ENCODE results near the gene CEP63. TPM values are rescaled to one million over a fixed set of nuclear protein-coding genes. Genes with fewer than 3 reads are reported as not detected.

CEP63 gene
- total and polyA plus RNA-seq, 9 of the 15 experiments (the other 6 are each of a cell fraction or from before 2014, with no cell fraction given), result 5.1 to 17.8 (median 10.6) TPM

GRCh38 chr3:134504132-134504531 lies 18.3 kb downstream of the CEP63 start:
- TF ChIP-seq ELK3 (CRISPR knock-in tag; IDR thresholded peaks at IDR 0.05) (no peak), SMC3 (conservative IDR thresholded peaks at IDR 0.05; ENCODE audit: insufficient read depth, low read depth, low read length) (no peak), NELFE (IDR thresholded peaks at IDR 0.05; ENCODE audit: insufficient read depth, insufficient read length) (no peak), POLR2AphosphoS5 (IDR thresholded peaks at IDR 0.05; ENCODE audit: control insufficient read depth, insufficient read depth, low read depth, low read length) (no peak), NFXL1 (CRISPR knock-in tag; IDR thresholded peaks at IDR 0.05) (no peak), ZNF124 (CRISPR knock-in tag; IDR thresholded peaks at IDR 0.05) (no peak), SPI1 (IDR thresholded peaks at IDR 0.05; ENCODE audit: borderline replicate concordance, low read depth, low read length) (no peak), SP1 (CRISPR knock-in tag; IDR thresholded peaks at IDR 0.05) (no peak), FOXJ2 (tag; IDR thresholded peaks at IDR 0.05) (no peak), DIDO1 (tag; IDR thresholded peaks at IDR 0.05; ENCODE audit: low read depth) (no peak), ZNF23 (CRISPR knock-in tag; IDR thresholded peaks at IDR 0.05) (no peak), HINFP (tag; conservative IDR thresholded peaks at IDR 0.05; ENCODE audit: low read depth) (no peak), ZSCAN29 (IDR thresholded peaks at IDR 0.05) (no peak), RBM15 (IDR thresholded peaks at IDR 0.05; ENCODE audit: insufficient read depth, low read length) (no peak), L3MBTL2 (IDR thresholded peaks at IDR 0.05) (no peak), ETV6 (IDR thresholded peaks at IDR 0.05; ENCODE audit: borderline replicate concordance in 1 of 2, low read depth in 2 of 2, low read length in 1 of 2) (no peak), ETV6 (CRISPR knock-in tag; IDR thresholded peaks at IDR 0.05; ENCODE audit: borderline replicate concordance) (no peak), ZNF274 (IDR thresholded peaks at IDR 0.05; ENCODE audit: borderline replicate concordance, low read depth, low read length) (no peak), FOXK1 (CRISPR knock-in tag; IDR thresholded peaks at IDR 0.05; ENCODE audit: borderline replicate concordance) (no peak), SMARCA5 (IDR thresholded peaks at IDR 0.05) (no peak)
- TF ChIP-seq, protein P1, sequence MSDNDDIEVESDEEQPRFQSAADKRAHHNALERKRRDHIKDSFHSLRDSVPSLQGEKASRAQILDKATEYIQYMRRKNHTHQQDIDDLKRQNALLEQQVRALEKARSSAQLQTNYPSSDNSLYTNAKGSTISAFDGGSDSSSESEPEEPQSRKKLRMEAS (CRISPR knock-in tag; IDR thresholded peaks at IDR 0.05), result no peak
- Histone ChIP-seq H3K27ac (ENCODE audit: extremely low read depth, low read depth, low read length) (no peak overlapping the region), H3K4me3 (no peak overlapping the region), H3K4me1 (replicated peaks in 1 of 2; ENCODE audit: control insufficient read depth in 2 of 2, insufficient read depth in 2 of 2, low read length in 2 of 2) (no peaks in the 10 kb centered on the region), H4K20me1 (replicated peaks; ENCODE audit: control insufficient read depth, insufficient read depth, low read length) (no peaks in the 10 kb centered on the region), H3K36me3 (ENCODE audit: control insufficient read depth, insufficient read depth, low read length) (no peaks in the 10 kb centered on the region; the same call in 2 of the 3 replicates), H3K27me3 (ENCODE audit: control insufficient read depth in 2 of 2, insufficient read depth in 2 of 2, low read length in 2 of 2) (no peaks in the 10 kb centered on the region), H3K9me3 (replicated peaks; ENCODE audit: control insufficient read depth, insufficient read depth, low read depth, low read length) (no peaks in the 10 kb centered on the region), H2AFZ (ENCODE audit: low read depth, low read length) (no peak overlapping the region), H3K9me1 (ENCODE audit: control insufficient read depth, insufficient read depth, low read length) (no peaks in the 10 kb centered on the region), H3K9ac (ENCODE audit: insufficient read depth in 1 of 2, low read depth in 2 of 2, low read length in 2 of 2) (no peak overlapping the region), H3K79me2 (ENCODE audit: control insufficient read depth, insufficient read depth, low read length) (no peaks in the 10 kb centered on the region), H3K4me2 (ENCODE audit: insufficient read depth, low read length) (no peak overlapping the region)
- ATAC-seq (no peak), DNase-seq (ENCODE audit: extremely low read depth in 1 of 4, low spot score in 3 of 4) (no peak), FAIRE-seq (no peak)
- BruUV-seq (replicated peaks), result no TSS peak
- 52% methylated on average over 2 of the region's 3 CpGs for WGBS (ENCODE audit: insufficient coverage, low coverage, missing lambda C conversion rate)
- CTCF ChIA-PET (ENCODE audit: low intra/inter-chr PET ratio), result no interaction called here
- POLR2A ChIA-PET, result no interaction called here
- intact Hi-C loops (cut with micrococcal nuclease), result no loop called here
- in situ Hi-C loops (cut with MboI), result no loop called here
